Fibroblast of lung (primary cell): ENCODE data around the gene SLC12A6.

Experiments used
- EZH2 ChIP-seq: IDR thresholded peaks from 2 replicates; pipeline ENCODE4 v1.5.1; 2012; ENCODE audit warnings: low read length, control low read depth, mild to moderate bottlenecking; ENCODE audit errors: missing control alignments
- TF ChIP-seq, protein P1 (sequence below), 2 donors: IDR thresholded peaks in 1 of 2; conservative IDR thresholded peaks in 1 of 2; 1 replicate in 1 of 2; 2 replicates in 1 of 2; pipeline ENCODE4 v1.5.1; 2011 to 2012; ENCODE audit warnings: low read length in 2 of 2, control low read depth in 1 of 2, inconsistent platforms in 1 of 2, low read depth in 1 of 2, mild to moderate bottlenecking in 1 of 2

DNA sequence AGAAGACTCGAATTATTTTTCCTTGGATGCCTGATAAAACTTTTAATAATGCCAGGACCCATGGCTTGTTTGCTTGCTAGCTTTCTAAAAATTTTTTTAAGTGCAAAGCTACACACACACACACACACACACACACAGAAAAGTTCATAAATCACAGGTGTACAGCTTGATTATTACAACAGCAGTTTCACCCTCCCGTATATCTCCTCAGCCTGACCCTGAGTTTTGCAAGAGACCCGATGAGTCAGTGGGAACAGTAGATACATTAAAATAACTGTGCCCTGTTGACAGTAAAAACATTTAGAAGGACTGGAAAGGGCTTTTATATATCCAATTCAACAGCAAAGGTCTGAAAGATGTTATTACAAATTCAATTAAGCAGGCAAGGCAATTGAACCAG, 66.1 kb downstream of the SLC12A6 start:
- TF ChIP-seq, protein P1, sequence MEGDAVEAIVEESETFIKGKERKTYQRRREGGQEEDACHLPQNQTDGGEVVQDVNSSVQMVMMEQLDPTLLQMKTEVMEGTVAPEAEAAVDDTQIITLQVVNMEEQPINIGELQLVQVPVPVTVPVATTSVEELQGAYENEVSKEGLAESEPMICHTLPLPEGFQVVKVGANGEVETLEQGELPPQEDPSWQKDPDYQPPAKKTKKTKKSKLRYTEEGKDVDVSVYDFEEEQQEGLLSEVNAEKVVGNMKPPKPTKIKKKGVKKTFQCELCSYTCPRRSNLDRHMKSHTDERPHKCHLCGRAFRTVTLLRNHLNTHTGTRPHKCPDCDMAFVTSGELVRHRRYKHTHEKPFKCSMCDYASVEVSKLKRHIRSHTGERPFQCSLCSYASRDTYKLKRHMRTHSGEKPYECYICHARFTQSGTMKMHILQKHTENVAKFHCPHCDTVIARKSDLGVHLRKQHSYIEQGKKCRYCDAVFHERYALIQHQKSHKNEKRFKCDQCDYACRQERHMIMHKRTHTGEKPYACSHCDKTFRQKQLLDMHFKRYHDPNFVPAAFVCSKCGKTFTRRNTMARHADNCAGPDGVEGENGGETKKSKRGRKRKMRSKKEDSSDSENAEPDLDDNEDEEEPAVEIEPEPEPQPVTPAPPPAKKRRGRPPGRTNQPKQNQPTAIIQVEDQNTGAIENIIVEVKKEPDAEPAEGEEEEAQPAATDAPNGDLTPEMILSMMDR (conservative IDR thresholded peaks at IDR 0.05 in 1 of 2, IDR thresholded peaks at IDR 0.05 in 1 of 2; ENCODE audit: low read depth in 1 of 2, low read length in 2 of 2): no peak
- no peak for TF ChIP-seq EZH2
